Stimulated activated CD4-positive, alpha-beta T cell treated with anti-CD3 and anti-CD28 coated beads, Interleukin-4, amount 100 ng/mL, for 48 hours (primary cell): Measurements from ENCODE around the gene TAF6L.
"Not testable (repeated sequence)": the region's sequence is repeated elsewhere in the genome, so short reads cannot be mapped to it uniquely, and the experiment has no call there.

ENCODE experiments used
- DNase-seq, 2 donors: peaks; one replicate each; pipeline ENCODE4 v3.0.0-alpha.2; 2020; ENCODE audit warnings: low read depth in 2 of 2

The TAF6L gene

DNA sequence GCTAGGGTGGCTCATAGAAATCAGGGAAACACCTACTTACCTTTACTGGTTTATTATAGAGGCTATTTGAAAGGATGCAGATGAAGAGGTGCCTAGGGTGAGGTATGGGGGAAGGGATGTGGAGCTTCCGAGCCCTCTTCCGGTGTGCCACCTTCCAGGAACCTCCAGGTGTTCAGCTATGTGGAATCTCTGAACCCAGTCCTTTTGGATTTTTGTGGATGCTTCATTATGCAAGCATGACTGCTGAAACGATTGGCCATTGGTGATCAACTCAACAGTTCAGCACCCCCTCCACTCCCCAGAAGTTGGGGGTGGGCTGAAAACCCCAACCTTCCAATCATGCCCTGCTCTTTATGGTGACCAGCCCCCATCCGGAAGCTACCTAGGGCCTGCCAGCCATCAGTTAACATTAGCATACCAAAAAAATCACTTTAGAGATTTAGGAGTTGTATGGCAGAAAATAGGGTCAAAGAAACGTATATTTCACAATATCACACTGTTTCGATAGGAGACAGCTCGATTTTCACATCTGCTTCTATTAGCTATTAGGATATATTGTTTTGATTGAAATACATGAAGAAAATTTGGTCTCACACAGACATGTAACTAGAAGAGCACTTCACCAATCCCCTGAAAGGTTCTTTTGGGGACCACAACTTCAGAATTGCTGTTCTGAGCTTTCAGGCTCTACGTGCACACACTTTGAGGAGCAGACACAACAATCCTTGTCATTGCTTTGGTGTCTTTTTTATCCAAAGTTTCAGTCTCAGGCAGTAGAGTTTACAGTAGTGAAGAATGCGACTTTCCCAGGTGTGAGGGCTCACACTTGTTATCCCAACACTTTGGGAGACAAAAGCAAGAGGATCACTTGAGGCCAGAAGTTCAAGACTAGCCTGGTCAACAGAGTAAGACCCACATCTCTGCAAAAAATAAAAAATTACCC is 13.1 kb upstream of the TAF6L start:
- no peak for DNase-seq

GRCh38 chr11:62760867-62761227 is 10.3 kb upstream of the TAF6L start:
- not testable (repeated sequence) for DNase-seq

DNA sequence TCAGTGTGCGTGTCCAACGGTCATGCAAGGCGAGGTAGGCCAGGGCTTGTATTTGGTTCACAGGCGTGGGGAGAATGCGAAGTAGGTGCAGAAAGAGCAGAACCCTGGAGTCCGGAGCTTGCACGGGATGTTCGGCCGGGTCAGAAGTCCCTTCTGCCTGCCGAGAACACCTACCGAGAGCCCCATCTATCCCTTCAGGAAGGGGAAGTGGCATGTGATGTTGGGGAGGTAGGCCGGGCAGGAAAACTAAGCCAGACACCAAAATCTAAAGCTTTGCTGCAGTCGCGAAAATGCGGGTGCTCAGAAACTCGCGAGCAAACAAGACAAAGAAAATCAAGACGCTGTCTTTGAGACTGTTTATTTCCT is 435 bp upstream of the TAF6L start:
- DNase-seq = no peak

DNA sequence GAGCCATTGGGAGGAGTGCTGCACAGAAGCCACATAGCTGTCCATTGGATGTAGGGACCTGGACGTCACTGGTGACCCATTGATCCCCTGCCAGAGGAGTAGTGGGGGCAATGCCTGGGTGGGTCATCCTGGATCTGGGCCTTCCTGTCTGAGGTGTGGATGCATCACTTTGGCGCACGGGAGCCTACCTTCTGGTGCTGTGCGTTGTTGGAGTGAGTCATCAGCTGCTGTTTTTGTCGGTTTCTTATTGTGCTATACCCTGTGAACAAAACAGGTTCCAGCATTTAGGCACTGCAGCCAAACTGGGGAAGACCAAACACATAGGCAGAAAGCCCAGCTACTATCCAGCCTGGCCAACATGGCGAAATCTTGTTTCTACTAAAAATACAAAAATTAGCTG is 3.2 kb downstream of the TAF6L start:
- no peak for DNase-seq

- DNase-seq = no peak
Measured at GRCh38 chr11:62775646-62776045, 4.5 kb downstream of the TAF6L start.

DNA sequence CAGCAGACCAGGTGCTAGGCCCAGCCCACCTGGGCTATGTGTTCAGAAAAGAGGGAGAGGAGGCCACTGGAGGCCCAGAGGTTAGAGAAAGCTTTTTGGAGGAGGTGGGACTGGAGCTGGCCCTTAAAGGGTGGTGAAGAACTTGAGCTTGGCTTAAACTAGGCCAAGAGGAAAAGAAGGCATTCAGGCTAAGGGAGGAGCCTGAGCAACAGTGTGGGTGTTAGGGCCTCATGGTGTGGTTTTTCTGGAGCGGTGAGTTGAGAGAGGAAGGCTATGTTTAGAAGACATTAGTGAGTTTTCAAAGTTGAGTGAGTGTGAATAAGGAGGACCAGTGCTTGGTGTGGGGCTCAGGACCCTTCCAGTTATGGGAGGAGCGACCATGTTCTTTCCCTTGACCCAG is 6.2 kb downstream of the TAF6L start:
- no peak for DNase-seq

GRCh38 chr11:62778441-62778840 is 7.2 kb downstream of the TAF6L start:
- no peak for DNase-seq

DNA sequence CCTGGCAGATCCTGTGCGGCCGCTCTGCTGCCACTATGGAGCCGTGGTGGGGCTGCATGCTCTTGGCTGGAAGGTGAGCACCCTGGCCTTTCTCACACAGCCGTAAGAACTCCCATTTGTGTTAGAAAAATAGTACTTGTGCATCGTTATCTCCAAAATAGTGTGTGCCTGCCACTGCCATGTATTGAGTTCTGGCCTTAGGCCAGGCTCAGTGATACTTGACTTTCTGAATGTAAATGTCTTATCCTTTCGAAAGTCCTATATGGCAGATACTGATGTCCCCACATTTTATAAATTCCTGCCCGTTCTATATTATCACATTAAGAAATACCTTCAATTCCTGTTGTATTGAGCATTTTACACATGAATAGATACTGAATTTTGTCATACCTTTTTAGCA is 11.6 kb downstream of the TAF6L start:
- DNase-seq = no peak

DNA sequence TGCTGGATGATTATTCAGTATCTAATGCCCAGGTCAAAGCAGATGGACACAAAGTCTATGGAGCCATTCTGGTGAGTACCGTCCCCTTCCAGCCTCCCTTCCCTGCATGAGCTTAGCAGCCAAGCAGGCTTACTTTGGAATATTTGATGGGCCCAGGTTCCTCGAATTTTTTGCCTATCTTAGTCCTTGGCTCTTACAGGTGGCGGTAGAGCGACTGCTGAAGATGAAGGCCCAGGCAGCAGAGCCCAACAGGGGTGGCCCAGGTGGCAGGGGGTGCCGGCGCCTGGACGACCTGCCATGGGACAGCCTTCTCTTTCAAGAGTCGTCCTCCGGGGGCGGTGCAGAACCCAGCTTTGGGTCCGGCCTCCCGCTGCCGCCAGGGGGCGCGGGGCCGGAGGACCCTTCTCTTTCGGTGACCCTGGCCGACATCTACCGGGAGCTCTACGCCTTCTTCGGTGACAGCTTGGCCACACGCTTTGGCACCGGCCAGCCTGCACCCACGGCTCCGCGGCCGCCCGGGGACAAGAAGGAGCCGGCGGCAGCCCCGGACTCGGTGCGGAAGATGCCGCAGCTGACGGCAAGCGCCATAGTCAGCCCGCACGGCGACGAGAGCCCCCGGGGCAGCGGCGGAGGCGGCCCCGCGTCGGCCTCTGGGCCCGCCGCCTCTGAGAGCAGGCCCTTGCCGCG is 15.3 kb downstream of the TAF6L start:
- DNase-seq = peak; percentile 77 to 78

DNA sequence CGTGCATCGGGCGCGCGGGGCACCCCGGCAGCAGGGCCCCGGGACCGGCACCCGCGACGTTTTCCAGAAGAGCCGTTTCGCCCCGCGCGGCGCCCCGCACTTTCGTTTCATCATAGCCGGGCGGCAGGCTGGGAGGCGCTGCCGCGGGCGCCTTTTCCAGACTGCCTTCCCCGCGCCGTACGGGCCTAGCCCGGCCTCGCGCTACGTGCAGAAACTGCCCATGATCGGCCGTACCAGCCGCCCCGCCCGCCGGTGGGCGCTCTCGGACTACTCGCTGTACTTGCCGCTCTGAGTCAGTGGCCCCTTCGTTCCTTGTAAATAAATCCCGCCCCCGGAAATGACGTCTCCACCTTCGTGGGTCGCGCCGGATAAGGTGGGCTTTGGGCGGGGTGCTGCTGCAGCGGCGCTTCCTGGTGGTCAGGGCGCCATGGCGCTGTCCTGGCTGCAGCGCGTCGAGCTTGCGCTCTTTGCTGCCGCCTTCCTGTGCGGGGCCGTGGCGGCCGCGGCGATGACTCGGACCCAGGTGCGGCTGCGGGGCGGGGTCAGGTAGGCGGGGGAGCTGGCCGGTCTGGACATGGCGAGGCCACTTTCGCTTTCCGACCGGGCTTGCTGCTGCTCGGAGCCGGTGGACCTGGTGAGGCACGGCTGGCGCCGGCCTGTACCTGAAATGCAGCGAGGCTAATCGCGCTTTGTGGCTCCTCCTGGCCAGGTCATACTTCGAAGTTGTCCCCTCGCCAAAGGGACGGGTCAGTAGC is 16.0 kb downstream of the TAF6L start, which contains the start of gene TMEM179B:
TSS of gene TMEM179B (plus strand) at position 398 of the 755 bp plus-strand sequence. CDS start at position 428, 30 bp downstream.
- DNase-seq = peak; percentile 97 to 99

- no peak for DNase-seq
Measured at GRCh38 chr11:62788991-62789390, 17.8 kb downstream of the TAF6L start.

DNA sequence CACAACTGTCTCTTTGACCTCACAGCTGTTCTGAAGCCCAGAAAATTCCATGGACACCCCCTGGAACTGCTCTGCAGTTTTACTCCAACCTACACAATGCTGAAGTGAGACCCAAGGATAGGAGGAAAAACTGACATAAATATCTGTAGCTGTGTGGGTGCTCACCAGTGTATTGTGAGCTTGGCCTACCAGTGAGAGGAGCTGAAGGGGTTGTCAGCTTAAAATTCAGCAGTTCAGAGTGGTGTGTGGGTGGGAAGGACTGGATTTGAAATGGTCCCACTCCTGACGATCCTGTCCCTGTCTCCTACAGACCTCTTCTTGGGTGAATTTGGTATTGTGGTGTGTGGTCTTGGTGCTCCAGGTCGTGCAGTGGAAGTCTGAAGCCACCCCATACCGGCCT is 18.4 kb downstream of the TAF6L start:
- no peak for DNase-seq

DNA sequence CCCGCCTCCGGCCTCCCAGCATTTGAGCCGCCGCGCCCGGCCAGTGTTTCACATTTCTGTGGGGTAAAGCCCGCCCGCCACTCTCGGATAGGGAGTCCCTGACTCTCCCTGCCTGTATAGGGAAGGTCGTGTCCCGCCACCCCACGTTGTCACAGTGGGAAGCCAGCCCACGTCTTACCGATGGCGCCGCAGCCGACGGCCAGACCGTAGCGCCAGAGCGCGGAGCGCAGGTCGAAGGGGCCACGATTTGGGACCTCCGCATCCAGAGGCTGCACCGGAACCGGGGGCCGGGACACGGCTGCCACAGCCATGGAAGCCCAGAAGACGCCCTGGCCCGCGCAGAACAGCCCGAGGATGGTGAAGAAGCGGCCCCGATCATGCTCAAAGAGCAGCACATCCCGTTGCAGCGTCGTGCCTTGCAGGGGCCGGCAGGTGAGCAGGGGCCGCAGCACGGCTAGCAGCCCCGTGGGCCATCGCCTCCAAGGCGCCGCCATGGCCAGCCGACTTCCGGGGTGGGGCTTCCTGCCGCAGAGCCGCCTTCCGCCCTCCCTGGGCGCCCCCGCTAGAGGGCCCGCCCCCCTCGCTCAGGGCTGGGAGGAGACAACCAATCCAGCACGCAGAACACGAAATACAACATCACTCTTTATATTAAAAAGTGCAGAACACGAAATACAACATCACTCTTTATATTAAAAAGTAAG is 20.5 kb downstream of the TAF6L start, which contains the start of gene TMEM223:
TSS of gene TMEM223 (minus strand) at position 506 of the 701 bp plus-strand sequence. CDS start at position 494, 12 bp downstream.
- peak; percentile 86 to 90 for DNase-seq

- no peak for DNase-seq
Measured at GRCh38 chr11:62792202-62792575, 21.0 kb downstream of the TAF6L start.

DNA sequence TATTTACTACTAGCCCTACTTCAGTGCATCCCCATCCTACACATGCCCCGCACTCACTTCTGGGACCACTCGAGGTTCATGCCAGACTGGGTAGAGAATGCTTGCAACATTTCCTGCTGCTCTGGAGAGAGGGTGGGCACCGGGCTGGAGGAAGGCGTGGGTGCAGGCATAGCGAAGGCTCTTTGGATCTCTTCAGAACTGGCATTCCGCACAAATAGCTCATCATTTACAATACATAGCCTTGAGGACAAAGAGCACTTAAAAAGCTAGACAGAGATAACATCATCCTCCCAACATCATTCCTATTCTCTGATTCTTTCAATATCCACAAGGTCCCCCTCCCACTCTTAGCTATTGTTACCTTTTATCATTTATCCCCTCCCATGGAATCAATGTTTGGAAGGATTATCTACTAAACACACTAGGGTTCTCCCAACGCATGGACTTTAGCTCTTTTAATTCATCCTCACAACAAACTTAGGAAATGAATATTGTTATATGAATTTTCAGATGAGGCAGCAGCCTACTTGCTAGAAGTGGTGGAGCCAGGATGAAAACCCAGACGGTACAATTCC is 23.1 kb downstream of the TAF6L start:
- DNase-seq = no peak

- no peak for DNase-seq
Measured at GRCh38 chr11:62796281-62796680, 25.1 kb downstream of the TAF6L start.

DNA sequence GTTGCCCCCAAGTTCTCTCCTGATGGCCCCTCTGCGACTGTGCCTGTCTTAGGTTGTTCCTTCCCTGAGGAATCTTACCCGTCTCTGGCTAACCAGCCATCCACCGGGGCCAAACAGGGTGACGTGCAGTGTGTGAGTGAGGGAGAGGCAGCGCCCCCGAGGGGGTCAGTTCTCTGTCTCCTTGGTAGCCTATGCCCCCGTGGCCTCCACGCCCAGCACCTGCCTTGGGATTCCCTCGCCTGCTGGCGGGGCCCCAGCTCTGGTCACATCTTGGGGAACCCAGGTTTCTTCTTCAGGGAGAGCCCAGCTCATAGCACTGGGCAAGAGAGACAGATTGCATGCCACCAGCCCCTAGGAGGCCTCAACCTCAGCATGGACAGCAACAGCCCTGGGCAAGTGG is 28.3 kb downstream of the TAF6L start:
- DNase-seq = no peak

DNA sequence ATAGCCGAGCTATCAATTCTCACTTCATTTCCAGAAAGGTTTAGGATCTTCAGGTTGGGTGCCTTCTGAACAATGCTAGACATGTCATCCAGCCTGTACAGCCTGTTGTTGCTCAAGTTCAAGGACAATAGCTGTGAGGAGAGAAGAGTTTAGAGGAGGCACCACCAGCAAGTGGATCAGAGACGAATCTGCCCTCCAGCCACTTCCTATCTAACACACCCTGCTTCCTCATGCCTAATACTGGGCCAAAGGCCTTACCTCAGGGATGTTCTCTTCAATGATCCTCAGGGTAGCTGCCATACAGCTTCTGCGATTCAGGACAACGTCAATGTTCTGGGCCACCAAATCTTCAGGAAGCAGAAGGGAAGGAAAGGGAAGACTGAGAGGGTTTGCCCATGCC is 29.9 kb downstream of the TAF6L start:
- no peak for DNase-seq

- DNase-seq = no peak
Measured at GRCh38 chr11:62804310-62805075, 33.3 kb downstream of the TAF6L start.

GRCh38 chr11:62805076-62805892 is 34.1 kb downstream of the TAF6L start, which contains the start of gene NXF1:
NXF1 (minus strand) TSS chr11:62805440; CDS start chr11:62805356, 84 bp downstream.
- peak; percentile 92 to 95 for DNase-seq
